Gastroesophageal sphincter (tissue), 4 donors: ENCODE measurements around the gene DUOX2. TPM values are rescaled to one million over a fixed set of nuclear protein-coding genes. Genes with fewer than 3 reads are reported as not detected.

Experiments
- ATAC-seq: fragments of 150-250 bp; one replicate; pipeline ENCODE4 v1.9.1; 2016; ENCODE audit warnings: mild to moderate bottlenecking, moderate library complexity
- H3K27ac ChIP-seq, 4 donors: fragments of 200-600 bp; sonication (generic) in 3 of 4; 1 replicate in 3 of 4; 2 replicates in 1 of 4; pipeline ENCODE4 v1.5.1; 2016 to 2019
- H3K27me3 ChIP-seq: fragments of 200-600 bp; sonication (generic); one replicate; pipeline ENCODE4 v1.5.1; 2019
- H3K36me3 ChIP-seq, 2 donors: fragments of 200-600 bp; sonication (generic); one replicate each; pipeline ENCODE4 v1.5.1; 2019; ENCODE audit warnings: control low read depth in 1 of 2
- H3K4me1 ChIP-seq, 3 donors: fragments of 200-600 bp; sonication (generic); 1 replicate in 2 of 3; 2 replicates in 1 of 3; pipeline ENCODE4 v1.5.1; 2016 to 2019; ENCODE audit warnings: control low read depth in 2 of 3
- H3K4me3 ChIP-seq, 2 donors: fragments of 200-600 bp; sonication (generic); one replicate each; pipeline ENCODE4 v1.5.1; 2019; ENCODE audit warnings: mild to moderate bottlenecking in 1 of 2, moderate library complexity in 1 of 2
- H3K9me3 ChIP-seq, 3 donors: fragments of 200-600 bp; sonication (generic); one replicate each; pipeline ENCODE4 v1.5.1; 2017 to 2019; ENCODE audit warnings: control low read depth in 2 of 3
- CTCF ChIP-seq, 4 experiments: fragments of 200-600 bp in 2 of 4; fragments of 450-650 bp in 2 of 4; sonication (generic) in 1 of 4; IDR thresholded peaks; one replicate each; pipeline ENCODE4 v1.5.1; 2017 to 2019; ENCODE audit warnings: antibody characterized with exemption in 4 of 4, mild to moderate bottlenecking in 2 of 4, moderate library complexity in 2 of 4
- EP300 ChIP-seq: sonication (generic); formaldehyde crosslinking; IDR thresholded peaks from one replicate; pipeline ENCODE4 v1.6.1; 2017; ENCODE audit warnings: antibody characterized with exemption, mild to moderate bottlenecking
- POLR2A ChIP-seq, 2 donors: fragments of 450-650 bp; IDR thresholded peaks; one replicate each; pipeline ENCODE4 v1.6.1; 2017; ENCODE audit warnings: antibody characterized with exemption in 2 of 2, mild to moderate bottlenecking in 2 of 2, moderate library complexity in 1 of 2
- POLR2AphosphoS5 ChIP-seq: sonication (generic); formaldehyde crosslinking; IDR thresholded peaks from one replicate; pipeline ENCODE4 v1.6.1; 2017; ENCODE audit warnings: antibody characterized with exemption
- WGBS, 2 donors: methylation state at CpG; one replicate each; pipeline ENCODE4 v1.1.5; 2018; ENCODE audit warnings: low coverage in 1 of 2; 5-methylcytosine and 5-hydroxymethylcytosine counted together
- total RNA-seq, 4 donors: library from RNA; depleted of rRNA; stranded (reverse); fragments of >200 nt; gene quantifications; one replicate each; pipeline ENCODE4 v1.1.0, GENCODE V29; 2016

Gene DUOX2
- total RNA-seq, 4 donors from 2014 or later: 0.13 to 1.5 (median 0.54) TPM

DNA sequence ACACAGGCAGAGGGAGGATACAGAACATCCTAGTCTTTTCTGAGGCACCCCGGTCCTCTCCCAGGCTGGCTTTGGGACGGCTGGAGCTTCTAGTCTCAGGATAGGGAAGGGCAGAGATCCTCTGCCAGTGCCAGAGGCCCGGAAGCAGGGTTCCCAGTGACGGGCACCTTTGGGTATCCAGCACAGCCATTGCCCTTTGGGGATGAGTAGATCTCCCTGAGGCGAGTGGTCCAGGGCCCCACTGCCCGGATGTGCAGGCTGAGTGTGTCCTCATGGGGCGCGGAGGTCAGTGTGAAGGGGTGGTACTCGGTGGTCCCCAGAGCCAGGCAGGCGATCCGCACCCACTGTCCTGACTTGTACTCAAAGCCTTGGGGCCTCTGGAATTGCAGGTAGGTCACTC, 18.3 kb downstream of the DUOX2 start:
- TF ChIP-seq EP300 (no peak), POLR2A (IDR thresholded peaks at IDR 0.05) (no peak), POLR2AphosphoS5 (no peak), CTCF (IDR thresholded peaks at IDR 0.05) (no peak)
- no peak overlapping the region for H3K27ac ChIP-seq
- H3K4me3 ChIP-seq: no peak overlapping the region
- H3K36me3 ChIP-seq: no peaks in the 10 kb centered on the region
- H3K27me3 ChIP-seq: peaks cover 15% of the 10 kb centered on the region
- 80 to 100% methylated on average over 1 to 2 of the region's 11 CpGs for WGBS, 2 donors
- H3K9me3 ChIP-seq: no peaks in the 10 kb centered on the region
- H3K4me1 ChIP-seq: no peaks in the 10 kb centered on the region
- ATAC-seq: no peak

DNA sequence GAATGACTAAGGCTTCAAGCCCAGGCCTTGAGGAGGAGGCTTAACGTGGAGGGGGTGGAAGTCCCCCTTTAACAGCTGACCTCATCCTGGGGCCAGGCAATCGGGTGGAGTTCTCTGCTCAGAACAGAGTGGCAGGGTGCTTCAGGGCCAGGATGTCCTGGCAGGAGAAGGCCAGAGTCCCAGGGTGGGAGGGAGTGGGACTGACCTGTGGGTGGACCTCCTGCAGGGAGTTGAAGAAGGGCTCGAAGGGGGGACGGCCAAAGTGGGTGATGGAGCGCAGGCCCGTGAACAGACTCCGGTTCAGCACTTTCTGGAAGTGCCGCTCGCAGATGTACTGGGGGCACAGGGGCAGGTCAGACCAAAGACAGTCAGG, 19.6 kb downstream of the DUOX2 start:
- TF ChIP-seq CTCF (IDR thresholded peaks at IDR 0.05) (no peak), EP300 (no peak), POLR2A (IDR thresholded peaks at IDR 0.05) (no peak), POLR2AphosphoS5 (no peak)
- Histone ChIP-seq H3K27ac (no peak overlapping the region), H3K36me3 (no peaks in the 10 kb centered on the region), H3K9me3 (no peaks in the 10 kb centered on the region), H3K4me1 (no peaks in the 10 kb centered on the region), H3K27me3 (peaks cover 15% of the 10 kb centered on the region), H3K4me3 (no peak overlapping the region)
- ATAC-seq: no peak
- WGBS, 2 donors: 7 to 82% methylated on average over 2 to 3 of the region's 9 CpGs

DNA sequence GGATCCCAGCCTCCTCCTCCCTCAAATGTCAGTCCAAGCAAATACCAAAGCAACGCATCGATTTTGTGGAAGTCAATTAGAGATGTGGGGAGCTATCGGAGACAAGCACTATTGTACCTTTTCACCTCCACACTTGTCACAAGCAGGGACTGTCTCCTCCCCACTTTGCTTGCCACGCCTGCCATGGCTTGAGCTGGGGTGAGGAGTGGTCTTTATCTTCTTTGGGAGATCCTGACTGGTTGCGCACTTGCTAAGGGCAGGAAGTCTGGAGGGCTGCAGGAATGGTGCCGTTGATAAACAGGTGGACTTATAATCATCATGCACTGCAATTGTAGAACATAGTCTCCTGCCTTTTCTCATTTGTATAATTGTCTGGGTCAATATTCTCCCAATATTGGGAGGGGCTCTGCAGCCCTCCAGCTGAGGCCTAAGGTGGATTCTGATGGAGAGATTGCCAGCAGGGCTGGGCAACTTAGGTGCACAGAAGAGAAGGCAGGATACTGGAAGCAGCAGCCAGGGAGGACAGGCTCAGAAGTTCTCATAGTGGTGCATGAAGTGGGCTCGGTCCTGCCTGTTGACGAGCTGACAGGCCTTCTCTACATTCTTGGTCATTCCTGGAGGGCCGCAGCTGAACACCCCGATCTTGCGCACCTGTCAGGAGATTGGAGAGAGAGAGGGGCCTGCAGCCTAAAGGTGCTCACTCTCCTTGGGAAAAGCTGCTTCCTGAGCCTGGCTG, 20.2 kb downstream of the DUOX2 start:
- no peak for TF ChIP-seq CTCF (IDR thresholded peaks at IDR 0.05)
- TF ChIP-seq EP300: no peak
- no peak for TF ChIP-seq POLR2AphosphoS5
- TF ChIP-seq POLR2A (IDR thresholded peaks at IDR 0.05): no peak
- Histone ChIP-seq H3K27ac (no peak overlapping the region), H3K9me3 (no peaks in the 10 kb centered on the region), H3K36me3 (no peaks in the 10 kb centered on the region), H3K4me1 (no peaks in the 10 kb centered on the region), H3K4me3 (no peak overlapping the region), H3K27me3 (peaks cover 15% of the 10 kb centered on the region)
- ATAC-seq: no peak
- 80 to 91% methylated on average over 1 to 4 of the region's 11 CpGs for WGBS, 2 donors

- Histone ChIP-seq H3K4me1 (no peaks in the 10 kb centered on the region), H3K4me3 (no peak overlapping the region), H3K9me3 (no peaks in the 10 kb centered on the region), H3K27ac (no peak overlapping the region), H3K36me3 (no peaks in the 10 kb centered on the region), H3K27me3 (peaks cover 20% of the 10 kb centered on the region)
- 60 to 86% methylated on average over 3 to 4 of the region's 4 CpGs for WGBS, 2 donors
- no peak for ATAC-seq
- TF ChIP-seq POLR2AphosphoS5: no peak
- TF ChIP-seq CTCF (IDR thresholded peaks at IDR 0.05): no peak
- TF ChIP-seq EP300: no peak
These were observed 21.0 kb downstream of the DUOX2 start for GRCh38 chr15:45093013-45093412.

DNA sequence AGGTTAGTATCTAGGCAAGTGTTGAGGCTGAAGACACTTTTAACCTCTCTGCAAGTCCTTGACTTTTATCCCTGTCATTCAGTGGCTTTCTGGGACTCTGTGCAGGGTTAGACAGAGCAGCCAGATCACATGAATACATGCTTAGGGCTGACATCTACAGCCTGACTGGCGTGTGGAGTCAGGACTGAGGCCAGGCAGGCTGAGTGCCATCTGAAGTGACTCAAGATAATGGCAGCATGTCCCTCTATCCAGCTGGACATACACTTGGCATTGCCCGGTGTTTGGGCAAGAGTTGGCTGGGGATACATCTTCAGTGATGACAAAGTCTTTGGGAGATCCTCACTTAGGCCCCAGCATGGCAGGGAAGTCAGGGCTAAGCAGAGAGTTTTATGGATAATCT, 22.4 kb downstream of the DUOX2 start:
- Histone ChIP-seq H3K27ac (no peak overlapping the region), H3K27me3 (peaks cover 28% of the 10 kb centered on the region), H3K36me3 (no peaks in the 10 kb centered on the region), H3K4me3 (no peak overlapping the region), H3K4me1 (no peaks in the 10 kb centered on the region), H3K9me3 (no peaks in the 10 kb centered on the region)
- ATAC-seq: no peak
- TF ChIP-seq EP300 (no peak), POLR2A (IDR thresholded peaks at IDR 0.05) (no peak), POLR2AphosphoS5 (no peak), CTCF (IDR thresholded peaks at IDR 0.05) (no peak)
- WGBS, 2 donors: no CpG with 5 or more reads among the region's 2 CpGs
